Astrocyte (in vitro differentiated cells and primary cell): ENCODE results near the gene RAB6A. TPM values are rescaled to one million over a fixed set of nuclear protein-coding genes. Genes with fewer than 3 reads are reported as not detected.
A peak's percentile ranks its signal among the peaks of the same experiment; 100 is the strongest.

ENCODE experiments used
- DNase-seq: peaks from one replicate; pipeline ENCODE4 v3.0.0-alpha.2; 2010; ENCODE audit warnings: low read depth
- FAIRE-seq: peaks from 2 replicates; lab custom pipeline; 2011; peaks lifted over from hg19 to GRCh38; lab: Jason Lieb, UNC
- H2AFZ ChIP-seq: 2 replicates; pipeline ENCODE4 v1.6.0; 2012; ENCODE audit warnings: low read depth, low read length, inconsistent platforms
- H3K27ac ChIP-seq: 2 replicates; pipeline ENCODE4 v1.5.1; 2011; ENCODE audit warnings: low read depth, low read length, inconsistent platforms
- H3K27me3 ChIP-seq: 2 replicates; pipeline ENCODE4 v1.6.0; 2011; ENCODE audit warnings: low read length, inconsistent platforms; ENCODE audit not compliant: insufficient read depth
- H3K36me3 ChIP-seq: 2 replicates; pipeline ENCODE4 v1.5.1; 2011; ENCODE audit warnings: low read length, inconsistent platforms; ENCODE audit not compliant: insufficient read depth
- H3K4me1 ChIP-seq: 2 replicates; pipeline ENCODE4 v1.5.1; 2011; ENCODE audit warnings: low read length, inconsistent platforms; ENCODE audit not compliant: insufficient read depth
- H3K4me2 ChIP-seq: 2 replicates; pipeline ENCODE4 v1.6.0; 2012; ENCODE audit warnings: low read length, inconsistent platforms
- H3K4me3 ChIP-seq: 2 replicates; pipeline ENCODE4 v1.5.1; 2011; ENCODE audit warnings: low read depth, mild to moderate bottlenecking, low read length, inconsistent platforms; ENCODE audit not compliant: insufficient read depth
- H3K79me2 ChIP-seq: 2 replicates; pipeline ENCODE4 v1.6.0; 2012; ENCODE audit warnings: mild to moderate bottlenecking, low read length, inconsistent platforms; ENCODE audit not compliant: insufficient read depth
- H3K9ac ChIP-seq: 2 replicates; pipeline ENCODE4 v1.6.0; 2012; ENCODE audit warnings: mild to moderate bottlenecking, low read length, inconsistent platforms
- H3K9me3 ChIP-seq: 2 replicates; pipeline ENCODE4 v1.5.1; 2012; ENCODE audit warnings: low read depth, mild to moderate bottlenecking, low read length, inconsistent platforms; ENCODE audit not compliant: insufficient read depth
- H4K20me1 ChIP-seq: 2 replicates; pipeline ENCODE4 v1.6.0; 2012; ENCODE audit warnings: low read length, inconsistent platforms; ENCODE audit not compliant: insufficient read depth
- H3K27ac Mint-ChIP-seq: one replicate; pipeline ENCODE4 v1.8.0; 2021; ENCODE audit warnings: mild to moderate bottlenecking, mixed read lengths; ENCODE audit not compliant: unreplicated experiment
- H3K27me3 Mint-ChIP-seq: one replicate; pipeline ENCODE4 v1.8.0; 2021; ENCODE audit warnings: low read depth, mixed read lengths; ENCODE audit not compliant: unreplicated experiment
- H3K36me3 Mint-ChIP-seq: one replicate; pipeline ENCODE4 v1.8.0; 2021; ENCODE audit warnings: low read depth, mixed read lengths; ENCODE audit not compliant: unreplicated experiment
- H3K4me1 Mint-ChIP-seq: one replicate; pipeline ENCODE4 v1.8.0; 2021; ENCODE audit warnings: low read depth, mixed read lengths; ENCODE audit not compliant: unreplicated experiment
- H3K4me3 Mint-ChIP-seq: one replicate; pipeline ENCODE4 v1.8.0; 2021; ENCODE audit warnings: mild to moderate bottlenecking, moderate library complexity, mixed read lengths; ENCODE audit not compliant: unreplicated experiment
- H3K9me3 Mint-ChIP-seq: one replicate; pipeline ENCODE4 v1.8.0; 2021; ENCODE audit warnings: mild to moderate bottlenecking, mixed read lengths; ENCODE audit not compliant: unreplicated experiment
- CTCF ChIP-seq: IDR thresholded peaks from 2 replicates; pipeline ENCODE4 v1.5.1; 2011; ENCODE audit warnings: low read depth, mild to moderate bottlenecking, inconsistent platforms, low read length, moderate library complexity; ENCODE audit not compliant: insufficient read depth
- EZH2 ChIP-seq: IDR thresholded peaks from 2 replicates; pipeline ENCODE4 v1.6.1; 2012; ENCODE audit warnings: mild to moderate bottlenecking, low read length, inconsistent platforms; ENCODE audit not compliant: insufficient read depth
- total RNA-seq: library from RNA; stranded (reverse); gene quantifications from 2 replicates; pipeline ENCODE4 v1.2.1, GENCODE V29; 2021

RAB6A gene
- total RNA-seq, 1 donor from 2014 or later: 185 TPM

GRCh38 chr11:73729594-73730206, 31.2 kb downstream of the RAB6A start:
- no peak overlapping the region for H3K4me3 ChIP-seq
- H3K4me3 Mint-ChIP-seq: no peak overlapping the region
- no peak overlapping the region for H3K27ac ChIP-seq
- no peaks in the 10 kb centered on the region for H3K9me3 ChIP-seq
- no peak for DNase-seq
- H3K27me3 Mint-ChIP-seq: no peaks in the 10 kb centered on the region
- H3K36me3 ChIP-seq: no peaks in the 10 kb centered on the region
- no peaks in the 10 kb centered on the region for H3K27me3 ChIP-seq
- peaks cover 72% of the 10 kb centered on the region for H3K79me2 ChIP-seq
- H2AFZ ChIP-seq: no peak overlapping the region
- peaks cover 12% of the 10 kb centered on the region for H3K4me1 Mint-ChIP-seq
- H3K36me3 Mint-ChIP-seq: peaks cover 30% of the 10 kb centered on the region
- H3K4me1 ChIP-seq: no peaks in the 10 kb centered on the region
- no peak overlapping the region for H3K9ac ChIP-seq
- H3K27ac Mint-ChIP-seq: no peak overlapping the region
- no peak for FAIRE-seq
- peaks cover 4% of the 10 kb centered on the region for H3K9me3 Mint-ChIP-seq
- TF ChIP-seq CTCF (peak; percentile 32), EZH2 (no peak)
- H3K4me2 ChIP-seq: no peak overlapping the region
- H4K20me1 ChIP-seq: peaks cover 62% of the 10 kb centered on the region

GRCh38 chr11:73728000-73728399, 32.9 kb downstream of the RAB6A start:
- Histone ChIP-seq H4K20me1 (peaks cover 64% of the 10 kb centered on the region), H3K27me3 (no peaks in the 10 kb centered on the region), H3K79me2 (peaks cover 67% of the 10 kb centered on the region), H2AFZ (no peak overlapping the region), H3K4me3 (no peak overlapping the region), H3K9ac (no peak overlapping the region), H3K27ac (no peak overlapping the region), H3K36me3 (no peaks in the 10 kb centered on the region), H3K4me1 (no peaks in the 10 kb centered on the region), H3K4me2 (no peak overlapping the region), H3K9me3 (no peaks in the 10 kb centered on the region)
- H3K36me3 Mint-ChIP-seq: peaks cover 23% of the 10 kb centered on the region
- H3K27ac Mint-ChIP-seq: no peak overlapping the region
- no peak for DNase-seq
- peaks cover 8% of the 10 kb centered on the region for H3K4me1 Mint-ChIP-seq
- TF ChIP-seq CTCF: no peak
- no peak for TF ChIP-seq EZH2
- FAIRE-seq: no peak
- no peaks in the 10 kb centered on the region for H3K27me3 Mint-ChIP-seq
- H3K9me3 Mint-ChIP-seq: no peaks in the 10 kb centered on the region
- no peak overlapping the region for H3K4me3 Mint-ChIP-seq

GRCh38 chr11:73726825-73727224, 34.0 kb downstream of the RAB6A start:
- FAIRE-seq: no peak
- no peak for TF ChIP-seq EZH2
- TF ChIP-seq CTCF: no peak
- Histone ChIP-seq H3K9ac (no peak overlapping the region), H3K36me3 (no peaks in the 10 kb centered on the region), H3K79me2 (peaks cover 63% of the 10 kb centered on the region), H4K20me1 (peaks cover 60% of the 10 kb centered on the region), H3K4me2 (no peak overlapping the region), H3K9me3 (no peaks in the 10 kb centered on the region), H3K4me3 (no peak overlapping the region), H3K4me1 (no peaks in the 10 kb centered on the region), H2AFZ (no peak overlapping the region), H3K27ac (no peak overlapping the region), H3K27me3 (no peaks in the 10 kb centered on the region)
- H3K27me3 Mint-ChIP-seq: no peaks in the 10 kb centered on the region
- DNase-seq: no peak
- no peaks in the 10 kb centered on the region for H3K9me3 Mint-ChIP-seq
- H3K27ac Mint-ChIP-seq: no peak overlapping the region
- no peak overlapping the region for H3K4me3 Mint-ChIP-seq
- H3K4me1 Mint-ChIP-seq: peaks cover 8% of the 10 kb centered on the region
- peaks cover 21% of the 10 kb centered on the region for H3K36me3 Mint-ChIP-seq
